Sigmoid colon (tissue), 7 donors: ENCODE data around the gene HSF4. TPM values are rescaled to one million over a fixed set of nuclear protein-coding genes. Genes with fewer than 3 reads are reported as not detected.

Experiments used
- DNase-seq: peaks from one replicate; pipeline ENCODE4 v3.0.0-alpha.2; 2019
- H3K27ac ChIP-seq, 4 donors: fragments of 200-600 bp; sonication (generic); one replicate each; pipeline ENCODE4 v1.5.1; 2016 to 2019; ENCODE audit warnings: mild to moderate bottlenecking in 1 of 4
- H3K27me3 ChIP-seq, 3 donors: fragments of 200-600 bp; sonication (generic); one replicate each; pipeline ENCODE4 v1.5.1; 2019; ENCODE audit warnings: mild to moderate bottlenecking in 1 of 3
- H3K36me3 ChIP-seq, 4 donors: fragments of 200-600 bp; sonication (generic); one replicate each; pipeline ENCODE4 v1.5.1; 2016 to 2019
- H3K4me1 ChIP-seq, 4 donors: fragments of 200-600 bp; sonication (generic); one replicate each; pipeline ENCODE4 v1.5.1; 2017 to 2019
- H3K4me3 ChIP-seq, 4 donors: fragments of 200-600 bp; sonication (generic); one replicate each; pipeline ENCODE4 v1.5.1; 2017 to 2019; ENCODE audit warnings: mild to moderate bottlenecking in 2 of 4, moderate library complexity in 1 of 4
- H3K9me3 ChIP-seq, 4 donors: fragments of 200-600 bp in 3 of 4; sonication (generic) in 3 of 4; one replicate each; pipeline versions ENCODE4 v1.5.1 to v1.6.1; 2013 to 2019
- CTCF ChIP-seq, 4 experiments: fragments of 450-650 bp in 3 of 4; fragments of 200-600 bp in 1 of 4; IDR thresholded peaks; one replicate each; pipeline ENCODE4 v1.5.1; 2016 to 2019; ENCODE audit warnings: antibody characterized with exemption in 4 of 4, mild to moderate bottlenecking in 3 of 4, moderate library complexity in 2 of 4
- EP300 ChIP-seq, 4 donors: sonication (generic); formaldehyde crosslinking; IDR thresholded peaks; one replicate each; pipeline ENCODE4 v1.6.1; 2017; ENCODE audit warnings: antibody characterized with exemption in 4 of 4
- POLR2A ChIP-seq, 2 donors: fragments of 450-650 bp; IDR thresholded peaks; one replicate each; pipeline ENCODE4 v1.6.1; 2016; ENCODE audit warnings: antibody characterized with exemption in 2 of 2, mild to moderate bottlenecking in 2 of 2, moderate library complexity in 2 of 2
- POLR2AphosphoS5 ChIP-seq, 4 donors: sonication (generic); formaldehyde crosslinking; IDR thresholded peaks; one replicate each; pipeline ENCODE4 v1.6.1; 2017; ENCODE audit warnings: antibody characterized with exemption in 4 of 4
- WGBS, 2 donors: extraction: QIAGEN DNeasy Blood & Tissue Kit; methylation state at CpG; one replicate each; pipeline ENCODE4 v1.1.7; 2013; 5-methylcytosine and 5-hydroxymethylcytosine counted together
- intact Hi-C: fragments of 100-400 bp; cut with DNase I; formaldehyde crosslinking; loops from one replicate; pipeline ENCODE4 v1.15.1; 2023
- polyA plus RNA-seq, 3 donors: library from polyadenylated mRNA; stranded (reverse); fragments of 200-250 nt; gene quantifications; one replicate each; pipeline ENCODE4 v1.2.3, GENCODE V29; 2013
- total RNA-seq, 4 donors: library from RNA; depleted of rRNA; stranded (reverse); fragments of >200 nt; gene quantifications; one replicate each; pipeline ENCODE4 v1.1.0, GENCODE V29; 2016
- donor health status: healthy with polysubstance abuse.
- donor health status: Bipolar disorder and iron deficiency.
- donor health status: healthy.

HSF4 gene
- total and polyA plus RNA-seq, 7 donors: 1.2 to 109 (median 21.2) TPM

GRCh38 chr16:67202426-67202825 lies 37.9 kb downstream of the HSF4 start:
- peaks cover 2 to 24% (median 15%) of the 10 kb centered on the region in 4 donors for H3K36me3 ChIP-seq
- intact Hi-C loops: no loop called here

GRCh38 chr16:67202956-67203493 lies 38.5 kb downstream of the HSF4 start:
- Histone ChIP-seq H3K4me1 (peaks cover 0 to 10% (median 9%) of the 10 kb centered on the region in 4 donors), H3K36me3 (peaks cover 0 to 18% (median 9%) of the 10 kb centered on the region in 4 donors), H3K4me3 (no peak overlapping the region), H3K27ac (no peak overlapping the region), H3K27me3 (no peaks in the 10 kb centered on the region), H3K9me3 (no peaks in the 10 kb centered on the region)
- no peak for DNase-seq
- WGBS, 2 donors: 91 to 95% methylated on average over 23 of the region's 23 CpGs
- TF ChIP-seq POLR2A (IDR thresholded peaks at IDR 0.05) (no peak), POLR2AphosphoS5 (IDR thresholded peaks at IDR 0.05) (no peak), EP300 (IDR thresholded peaks at IDR 0.05) (no peak), CTCF (IDR thresholded peaks at IDR 0.05) (no peak)
- intact Hi-C loops: no loop called here

More at GRCh38 chr16:67202426-67202825, 37.9 kb downstream of the HSF4 start:
- H3K9me3 ChIP-seq: no peaks in the 10 kb centered on the region
- 94 to 95% methylated on average over 12 of the region's 12 CpGs for WGBS, 2 donors
- DNase-seq: no peak
- H3K27me3 ChIP-seq: no peaks in the 10 kb centered on the region
- H3K4me3 ChIP-seq: no peak overlapping the region
- no peak overlapping the region for H3K27ac ChIP-seq
- TF ChIP-seq CTCF (IDR thresholded peaks at IDR 0.05) (no peak), POLR2AphosphoS5 (IDR thresholded peaks at IDR 0.05) (no peak), EP300 (IDR thresholded peaks at IDR 0.05) (no peak), POLR2A (IDR thresholded peaks at IDR 0.05) (no peak)
- H3K4me1 ChIP-seq: peaks cover 0 to 11% (median 10%) of the 10 kb centered on the region in 4 donors

GRCh38 chr16:67204076-67204475 lies 39.5 kb downstream of the HSF4 start:
- intact Hi-C loops: no loop called here
- no peak overlapping the region for H3K4me3 ChIP-seq
- no peak for DNase-seq
- peaks cover 0 to 9% (median 3%) of the 10 kb centered on the region in 4 donors for H3K4me1 ChIP-seq
- H3K27me3 ChIP-seq: no peaks in the 10 kb centered on the region
- peaks cover 0 to 14% (median 6%) of the 10 kb centered on the region in 4 donors for H3K36me3 ChIP-seq
- 83 to 86% methylated on average over 4 of the region's 4 CpGs for WGBS, 2 donors
- TF ChIP-seq CTCF (IDR thresholded peaks at IDR 0.05) (no peak), POLR2AphosphoS5 (IDR thresholded peaks at IDR 0.05) (no peak), POLR2A (IDR thresholded peaks at IDR 0.05) (no peak), EP300 (IDR thresholded peaks at IDR 0.05) (no peak)
- no peaks in the 10 kb centered on the region for H3K9me3 ChIP-seq
- no peak overlapping the region for H3K27ac ChIP-seq

GRCh38 chr16:67206129-67206837 lies 41.7 kb downstream of the HSF4 start:
- peaks cover 0 to 14% (median 6%) of the 10 kb centered on the region in 4 donors for H3K36me3 ChIP-seq

More at GRCh38 chr16:67206129-67206837, 41.7 kb downstream of the HSF4 start:
- Histone ChIP-seq H3K9me3 (no peaks in the 10 kb centered on the region), H3K4me1 (no peaks in the 10 kb centered on the region), H3K4me3 (no peak overlapping the region), H3K27ac (no peak overlapping the region), H3K27me3 (no peaks in the 10 kb centered on the region)
- DNase-seq: no peak
- no peak for TF ChIP-seq POLR2AphosphoS5 (IDR thresholded peaks at IDR 0.05)
- no peak for TF ChIP-seq EP300 (IDR thresholded peaks at IDR 0.05)
- TF ChIP-seq CTCF (IDR thresholded peaks at IDR 0.05): no peak
- TF ChIP-seq POLR2A (IDR thresholded peaks at IDR 0.05): no peak
- intact Hi-C loops: no loop called here
- WGBS, 2 donors: 88 to 94% methylated on average over 8 of the region's 8 CpGs
